Measurements from ENCODE around the gene LATS2. TPM values are rescaled to one million over a fixed set of nuclear protein-coding genes. Genes with fewer than 3 reads are reported as not detected.

Gene LATS2
- total and polyA plus RNA-seq, 11 donors = 7.8 to 35.6 (median 25.8) TPM

GRCh38 chr13:21104199-21105019, 43.0 kb upstream of the LATS2 start:
- Histone ChIP-seq H3K27me3 (no peaks in the 10 kb centered on the region), H3K27ac (no peak overlapping the region), H3K9me3 (no peaks in the 10 kb centered on the region), H3K36me3 (no peaks in the 10 kb centered on the region), H3K4me3 (no peak overlapping the region), H3K4me1 (no peaks in the 10 kb centered on the region)
- DNase-seq = no peak
- 92 to 94% (median 94%) methylated on average over 37 of the region's 37 CpGs for WGBS, 4 donors
- TF ChIP-seq POLR2A (IDR thresholded peaks at IDR 0.05) (no peak), CTCF (IDR thresholded peaks at IDR 0.05) (no peak)
- intact Hi-C loops (cut with DNase I) = loop anchor here in 2 of 10 donors (5.0 kb wide), 2 partner anchors 73 to 373 kb away; partner anchors contain the start of genes MRPL57 (in 1 of the 2) and SKA3 (in 1 of the 2)
- no peak for ATAC-seq

GRCh38 chr13:21101865-21102576, 40.6 kb upstream of the LATS2 start:
- H3K4me3 ChIP-seq = no peak overlapping the region
- H3K27me3 ChIP-seq = no peaks in the 10 kb centered on the region
- no peaks in the 10 kb centered on the region for H3K4me1 ChIP-seq
- DNase-seq (no peak), ATAC-seq (no peak)
- no peak for TF ChIP-seq CTCF (IDR thresholded peaks at IDR 0.05)
- no peaks in the 10 kb centered on the region for H3K9me3 ChIP-seq
- WGBS, 4 donors = 84 to 86% (median 84%) methylated on average over 12 of the region's 12 CpGs
- H3K27ac ChIP-seq = no peak overlapping the region
- H3K36me3 ChIP-seq = no peaks in the 10 kb centered on the region
- intact Hi-C loops (cut with DNase I) = no loop called here

DNA sequence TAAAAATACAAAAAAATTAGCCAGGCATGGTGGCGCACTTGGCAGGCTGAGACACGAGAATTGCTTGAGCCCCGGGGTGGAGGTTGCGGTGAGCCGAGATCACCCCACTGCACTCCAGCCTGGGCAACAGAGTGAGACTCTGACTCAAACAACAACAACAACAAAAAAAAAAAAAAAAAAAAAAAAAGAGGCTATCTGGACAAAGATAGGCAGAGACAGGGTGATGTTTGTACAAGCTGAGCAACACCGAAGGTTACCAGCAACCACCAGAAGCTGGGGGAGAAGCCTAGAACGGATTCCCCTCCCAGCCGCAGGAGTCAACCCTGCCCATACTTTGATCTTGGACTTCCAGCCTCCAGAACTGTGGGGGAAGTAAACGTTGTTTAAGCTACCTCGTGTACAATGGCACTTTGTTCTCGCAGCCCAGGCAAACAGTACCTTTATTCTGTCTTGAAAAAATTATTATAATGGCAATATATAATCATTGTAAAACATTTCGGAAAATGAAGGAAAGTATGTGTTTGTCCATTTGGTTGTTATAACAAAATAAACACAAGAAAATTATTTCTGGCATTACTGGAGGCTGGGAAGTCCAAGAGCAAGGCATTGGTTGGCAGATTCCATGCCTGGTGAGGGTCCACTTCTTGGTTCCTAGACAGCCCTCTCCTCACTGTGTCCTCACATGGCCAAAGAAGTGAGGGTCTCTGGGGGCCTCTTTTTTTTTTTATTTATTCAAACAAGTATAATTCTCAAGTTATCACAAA, 39.8 kb upstream of the LATS2 start:
- ATAC-seq = no peak
- Histone ChIP-seq H3K27me3 (no peaks in the 10 kb centered on the region), H3K36me3 (no peaks in the 10 kb centered on the region), H3K27ac (no peak overlapping the region), H3K4me1 (no peaks in the 10 kb centered on the region), H3K9me3 (no peaks in the 10 kb centered on the region), H3K4me3 (no peak overlapping the region)
- 86 to 89% (median 88%) methylated on average over 12 of the region's 12 CpGs for WGBS, 4 donors
- intact Hi-C loops (cut with DNase I) = no loop called here
- no peak for DNase-seq
- TF ChIP-seq CTCF (IDR thresholded peaks at IDR 0.05) = no peak
- TF ChIP-seq POLR2A (IDR thresholded peaks at IDR 0.05) = no peak

- 90 to 92% (median 91%) methylated on average over 7 of the region's 7 CpGs for whole genome bisulfite sequencing, 4 donors
Observed at GRCh38 chr13:21100211-21100610, 38.8 kb upstream of the LATS2 start.

More at GRCh38 chr13:21100211-21100610, 38.8 kb upstream of the LATS2 start:
- Histone ChIP-seq H3K27ac (no peak overlapping the region), H3K4me1 (no peaks in the 10 kb centered on the region), H3K36me3 (no peaks in the 10 kb centered on the region), H3K27me3 (no peaks in the 10 kb centered on the region), H3K4me3 (no peak overlapping the region), H3K9me3 (no peaks in the 10 kb centered on the region)
- intact Hi-C loops (cut with DNase I) = no loop called here
- TF ChIP-seq POLR2A (IDR thresholded peaks at IDR 0.05) = no peak
- ATAC-seq = no peak
- DNase-seq = no peak
